Epithelial cell of esophagus (primary cell): ENCODE measurements around the gene NCMAP.

Experiments
- DNase-seq: peaks from one replicate; pipeline ENCODE4 v3.0.0; 2010; ENCODE audit warnings: low read depth
- H3K4me3 ChIP-seq: 2 replicates; pipeline ENCODE4 v1.5.1; 2011; ENCODE audit warnings: mild to moderate bottlenecking, low read length, control low read depth
- TF ChIP-seq, protein P1 (sequence below): IDR thresholded peaks from 2 replicates; pipeline ENCODE4 v1.5.1; 2011; ENCODE audit warnings: low read depth, mild to moderate bottlenecking, low read length, control low read depth, inconsistent platforms; ENCODE audit not compliant: insufficient read depth; ENCODE audit errors: missing control alignments

Gene NCMAP

DNA sequence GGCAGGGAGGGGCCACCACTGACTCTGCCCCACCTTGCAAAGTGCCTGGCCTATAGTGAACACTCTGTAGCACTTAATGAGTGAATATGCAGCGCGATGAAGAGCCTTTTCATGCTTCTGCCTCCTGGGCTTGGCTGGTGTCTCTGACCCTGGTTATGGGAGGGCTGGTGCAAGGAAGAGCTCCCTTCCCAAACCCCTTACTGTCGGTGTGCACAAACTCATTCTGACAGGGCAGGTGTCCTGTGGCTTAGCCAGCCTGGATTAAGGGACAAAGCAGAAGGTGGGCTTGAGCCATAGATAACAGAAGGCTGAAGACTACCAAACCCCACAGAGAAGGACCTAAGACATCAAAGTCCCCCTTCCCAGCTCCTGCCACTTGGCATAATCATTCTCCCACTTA lies 2.0 kb upstream of the NCMAP start:
- no peak overlapping the region for H3K4me3 ChIP-seq
- TF ChIP-seq, protein P1, sequence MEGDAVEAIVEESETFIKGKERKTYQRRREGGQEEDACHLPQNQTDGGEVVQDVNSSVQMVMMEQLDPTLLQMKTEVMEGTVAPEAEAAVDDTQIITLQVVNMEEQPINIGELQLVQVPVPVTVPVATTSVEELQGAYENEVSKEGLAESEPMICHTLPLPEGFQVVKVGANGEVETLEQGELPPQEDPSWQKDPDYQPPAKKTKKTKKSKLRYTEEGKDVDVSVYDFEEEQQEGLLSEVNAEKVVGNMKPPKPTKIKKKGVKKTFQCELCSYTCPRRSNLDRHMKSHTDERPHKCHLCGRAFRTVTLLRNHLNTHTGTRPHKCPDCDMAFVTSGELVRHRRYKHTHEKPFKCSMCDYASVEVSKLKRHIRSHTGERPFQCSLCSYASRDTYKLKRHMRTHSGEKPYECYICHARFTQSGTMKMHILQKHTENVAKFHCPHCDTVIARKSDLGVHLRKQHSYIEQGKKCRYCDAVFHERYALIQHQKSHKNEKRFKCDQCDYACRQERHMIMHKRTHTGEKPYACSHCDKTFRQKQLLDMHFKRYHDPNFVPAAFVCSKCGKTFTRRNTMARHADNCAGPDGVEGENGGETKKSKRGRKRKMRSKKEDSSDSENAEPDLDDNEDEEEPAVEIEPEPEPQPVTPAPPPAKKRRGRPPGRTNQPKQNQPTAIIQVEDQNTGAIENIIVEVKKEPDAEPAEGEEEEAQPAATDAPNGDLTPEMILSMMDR = no peak
- no peak for DNase-seq

DNA sequence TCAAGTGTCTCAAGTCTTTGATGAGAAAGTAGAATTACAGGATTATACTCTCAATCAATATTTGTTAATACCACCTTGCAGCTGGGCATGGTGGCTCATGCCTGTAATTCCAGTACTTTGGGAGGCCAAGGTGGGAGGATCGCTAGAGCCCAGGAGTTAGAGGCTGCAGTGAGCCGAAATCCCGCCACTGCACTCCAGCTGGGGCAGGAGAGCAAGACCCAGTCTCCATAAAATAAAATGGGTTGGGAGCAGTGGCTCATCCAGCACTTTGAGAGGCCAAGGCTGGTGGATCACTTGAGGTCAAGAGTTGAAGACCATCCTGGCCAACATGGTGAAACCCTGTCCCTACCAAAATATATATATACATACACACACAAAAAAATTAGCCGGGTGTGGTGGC lies 1.2 kb upstream of the NCMAP start:
- H3K4me3 ChIP-seq = no peak overlapping the region
- no peak for DNase-seq
- TF ChIP-seq, protein P1 = no peak

DNA sequence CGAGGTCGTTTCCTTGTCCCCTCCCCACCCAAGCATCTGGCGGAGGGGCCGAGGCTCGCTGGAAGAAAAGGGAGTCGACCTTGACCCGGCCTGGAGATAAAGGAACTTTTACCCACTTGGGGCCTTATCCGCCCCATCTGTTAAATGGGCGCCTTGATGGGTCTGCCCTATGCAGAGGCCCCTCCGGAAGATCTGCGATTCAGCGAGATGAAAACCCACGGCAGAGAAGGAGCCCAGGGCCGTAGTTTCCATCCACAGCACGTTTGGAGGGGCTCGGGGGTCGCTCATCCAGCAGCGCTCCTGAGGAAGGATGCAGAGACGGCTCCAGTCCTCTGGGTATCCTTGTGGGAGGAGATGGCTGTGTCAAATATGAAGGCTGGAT lies 518 bp downstream of the NCMAP start:
- no peak for DNase-seq
- peak overlapping the region; percentile 27 for H3K4me3 ChIP-seq
- TF ChIP-seq, protein P1 = no peak

DNA sequence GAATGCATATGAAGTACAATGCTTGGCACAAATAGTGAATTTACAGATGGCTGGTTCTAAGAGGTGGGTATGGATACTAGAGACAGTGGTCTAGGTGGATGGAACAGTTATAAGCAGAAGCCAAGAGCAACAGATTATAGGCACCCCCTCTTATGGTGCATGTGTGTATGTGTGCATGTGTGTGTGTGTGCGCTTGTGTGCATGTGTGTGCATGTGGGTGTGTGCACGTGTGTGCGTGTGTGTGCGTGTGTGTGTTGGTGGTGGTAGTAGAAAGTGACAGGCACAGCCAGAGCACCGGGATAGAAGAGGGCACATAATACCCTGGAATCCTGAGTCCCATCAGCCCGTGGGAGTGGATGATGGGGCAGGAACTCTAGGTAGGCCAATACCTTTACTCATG lies 1.3 kb downstream of the NCMAP start:
- TF ChIP-seq, protein P1 = no peak
- no peak overlapping the region for H3K4me3 ChIP-seq
- DNase-seq = no peak

DNA sequence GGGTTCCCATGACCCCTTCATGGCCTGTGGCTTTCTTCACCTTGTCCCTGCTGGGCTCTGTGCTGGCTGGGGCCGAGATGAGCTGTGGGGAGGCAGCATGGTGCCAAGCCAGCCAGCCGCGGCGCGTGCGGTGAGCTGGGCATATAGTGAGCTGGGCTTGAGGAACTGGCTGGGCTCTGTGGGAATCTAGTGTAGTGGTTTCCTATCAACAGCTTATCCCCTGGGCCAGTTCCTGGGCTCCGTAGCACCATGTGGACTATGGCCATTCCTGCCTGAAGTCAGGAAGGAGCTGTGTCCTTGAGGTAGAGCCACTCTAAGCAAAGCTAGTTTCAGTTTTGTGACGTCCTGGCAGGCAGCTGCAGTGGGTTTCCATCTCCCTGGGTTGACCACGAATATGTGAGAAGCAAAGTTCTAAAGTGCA lies 1.8 kb downstream of the NCMAP start:
- H3K4me3 ChIP-seq = no peak overlapping the region
- DNase-seq = no peak
- TF ChIP-seq, protein P1 = no peak

DNA sequence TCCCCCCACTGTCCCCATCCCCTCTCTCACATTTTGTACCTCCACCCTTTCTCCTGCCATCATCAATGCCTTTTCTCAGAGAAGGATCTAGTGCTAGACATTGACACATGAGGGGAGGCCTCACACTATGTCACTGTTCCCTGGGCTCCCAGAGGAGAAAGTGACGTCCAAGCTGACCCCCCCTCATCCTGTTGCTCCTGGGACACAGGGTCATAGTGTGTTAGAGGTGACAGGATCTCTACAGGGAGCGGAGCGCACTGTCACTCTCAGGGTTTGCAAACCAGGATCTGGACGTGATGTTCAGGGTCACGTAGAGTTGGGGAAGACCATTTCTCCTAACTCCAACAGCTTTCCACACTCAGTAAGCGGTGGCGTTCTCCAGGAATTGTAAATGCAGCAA lies 2.6 kb downstream of the NCMAP start:
- no peak overlapping the region for H3K4me3 ChIP-seq
- DNase-seq = no peak
- TF ChIP-seq, protein P1 = no peak

DNA sequence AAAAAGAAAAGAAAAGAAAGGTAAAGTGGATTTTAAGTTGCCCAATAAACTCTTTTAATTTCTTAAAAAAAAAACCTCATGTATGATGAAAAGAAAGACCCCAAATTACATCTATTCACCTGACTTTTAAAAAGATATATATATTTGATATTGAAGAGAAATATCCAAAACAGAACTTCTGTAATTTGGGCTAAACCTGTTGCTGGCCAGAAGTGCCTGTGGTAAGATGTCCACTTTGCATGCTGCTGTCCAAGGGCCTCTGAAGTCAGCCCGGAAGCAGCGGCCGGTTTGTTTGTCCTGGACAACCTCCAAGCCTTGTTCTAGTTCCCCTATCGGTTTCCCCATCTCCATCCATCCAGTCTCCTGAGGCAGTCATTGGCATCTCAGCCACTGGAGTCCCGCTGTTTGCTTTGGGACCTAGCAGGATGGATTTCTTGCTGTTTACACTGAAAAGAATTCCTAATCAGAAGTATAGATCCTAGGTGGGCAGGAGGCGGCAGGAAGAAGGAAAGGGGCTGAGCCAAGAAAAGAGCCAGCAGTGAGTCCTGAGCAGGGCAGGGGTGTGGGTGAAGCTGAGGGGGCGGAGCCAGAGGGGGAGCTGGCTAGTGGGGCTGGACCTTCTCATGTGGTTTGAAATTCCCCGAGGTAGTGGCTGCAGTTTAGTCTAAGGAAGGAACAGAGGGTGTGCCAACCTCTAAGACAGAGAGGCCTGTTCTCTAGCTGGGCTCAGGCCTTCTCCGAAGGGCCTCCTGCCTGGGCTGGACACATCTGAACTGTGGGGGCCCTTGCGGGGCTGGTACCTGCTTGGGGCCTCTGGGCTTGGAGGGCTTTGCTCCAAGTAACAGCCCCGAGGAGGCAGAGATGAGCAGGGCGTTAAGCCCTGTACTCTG lies 3.3 kb downstream of the NCMAP start:
- peak; percentile 29 for DNase-seq
- no peak overlapping the region for H3K4me3 ChIP-seq
- TF ChIP-seq, protein P1 = no peak
